ENCODE data around the gene DNAJB2. TPM values are rescaled to one million over a fixed set of nuclear protein-coding genes. Genes with fewer than 3 reads are reported as not detected.
A peak's percentile ranks its signal among the peaks of the same experiment; 100 is the strongest.

The DNAJB2 gene
- 33.8 and 39.8 TPM in 2 replicates for total RNA-seq (2014; rRNA removed; shearing (Covaris generic))

- peak; percentile 99 for DNase-seq (ENCODE audit: low read depth)
Observed at GRCh38 chr2:219279151-219279915, at the start of gene DNAJB2. TSS of gene DNAJB2 (plus strand) at chr2:219279366. CDS start at chr2:219279834, 468 bp downstream.

GRCh38 chr2:219230059-219230540, 49.1 kb upstream of the DNAJB2 start:
- DNase-seq (ENCODE audit: low read depth), result peak; percentile 59

GRCh38 chr2:219234331-219234730, 44.8 kb upstream of the DNAJB2 start:
- no peak for DNase-seq (ENCODE audit: low read depth)

- peak; percentile 54 for DNase-seq (ENCODE audit: low read depth)
Observed at GRCh38 chr2:219243291-219243761, 35.8 kb upstream of the DNAJB2 start.

- DNase-seq (ENCODE audit: low read depth), result no peak
Observed at GRCh38 chr2:219244789-219245147, 34.4 kb upstream of the DNAJB2 start.

- peak; percentile 93 for DNase-seq (ENCODE audit: low read depth)
Observed at GRCh38 chr2:219245148-219245898, 33.8 kb upstream of the DNAJB2 start, which contains the start of the genes GLB1L and STK16. TSS of gene GLB1L (minus strand) at chr2:219245444. CDS start at chr2:219243573, 1,871 bp downstream. TSS of gene STK16 (plus strand) at chr2:219245479. CDS start at chr2:219246000, 521 bp downstream.

GRCh38 chr2:219245899-219246230, 33.3 kb upstream of the DNAJB2 start:
- DNase-seq (ENCODE audit: low read depth), result no peak

GRCh38 chr2:219246559-219246958, 32.6 kb upstream of the DNAJB2 start:
- no peak for DNase-seq (ENCODE audit: low read depth)

GRCh38 chr2:219247678-219248642, 31.2 kb upstream of the DNAJB2 start:
- no peak for DNase-seq (ENCODE audit: low read depth)

GRCh38 chr2:219248845-219249202, 30.3 kb upstream of the DNAJB2 start:
- DNase-seq (ENCODE audit: low read depth), result no peak

- DNase-seq (ENCODE audit: low read depth), result peak; percentile 85
Observed at GRCh38 chr2:219249203-219249980, 29.8 kb upstream of the DNAJB2 start.

GRCh38 chr2:219250049-219250781, 29.0 kb upstream of the DNAJB2 start:
- DNase-seq (ENCODE audit: low read depth), result no peak

- peak; percentile 80 for DNase-seq (ENCODE audit: low read depth)
Observed at GRCh38 chr2:219251656-219252055, 27.5 kb upstream of the DNAJB2 start.

GRCh38 chr2:219252084-219252483, 27.1 kb upstream of the DNAJB2 start:
- DNase-seq (ENCODE audit: low read depth), result no peak

- DNase-seq (ENCODE audit: low read depth), result no peak
Observed at GRCh38 chr2:219252570-219252899, 26.6 kb upstream of the DNAJB2 start.

- DNase-seq (ENCODE audit: low read depth), result no peak
Observed at GRCh38 chr2:219252900-219253752, 26.0 kb upstream of the DNAJB2 start, which contains the start of gene TUBA4B. TSS of gene TUBA4B (plus strand) at chr2:219253243. CDS start at chr2:219253408, 165 bp downstream.

- DNase-seq (ENCODE audit: low read depth), result peak; percentile 65
Observed at GRCh38 chr2:219253753-219254589, 25.2 kb upstream of the DNAJB2 start, which contains the start of gene TUBA4A. TSS of gene TUBA4A (minus strand) at chr2:219253918. CDS start at chr2:219253858, 60 bp downstream.

- no peak for DNase-seq (ENCODE audit: low read depth)
Observed at GRCh38 chr2:219254590-219255201, 24.5 kb upstream of the DNAJB2 start.

Measured in RPMI7951 (cell line).